ENCODE data around the gene HFE.

Gene HFE

GRCh38 chr6:26123947-26124780 lies 36.9 kb downstream of the HFE start (continued):
- TF ChIP-seq CTCF (tag by site-specific recombination; IDR thresholded peaks at IDR 0.05) (peak; percentile 59; the same call in 1 of the 2 replicates), ZNF394 (tag by site-specific recombination; IDR thresholded peaks at IDR 0.05; ENCODE audit: borderline replicate concordance) (peak; percentile 93), ZNF704 (tag by site-specific recombination; IDR thresholded peaks at IDR 0.05) (no peak), ZNF600 (tag by site-specific recombination; IDR thresholded peaks at IDR 0.05) (peak; percentile 71), ZSCAN5A (tag by site-specific recombination; IDR thresholded peaks at IDR 0.05) (no peak), WT1 (tag by site-specific recombination; IDR thresholded peaks at IDR 0.05) (peak; percentile 12; the same call in 1 of the 2 replicates), HOXD13 (CRISPR knock-in tag; IDR thresholded peaks at IDR 0.05; ENCODE audit: borderline replicate concordance) (peak; percentile 47; the same call in 1 of the 2 replicates), ZNF473 (tag by site-specific recombination; IDR thresholded peaks at IDR 0.05) (no peak), SP3 (tag by site-specific recombination; IDR thresholded peaks at IDR 0.05) (peak; percentile 50), ZNF558 (tag by site-specific recombination; IDR thresholded peaks at IDR 0.05) (no peak), ZNF280C (tag by site-specific recombination; IDR thresholded peaks at IDR 0.05) (no peak), PATZ1 (tag by site-specific recombination; IDR thresholded peaks at IDR 0.05) (no peak), GLI4 (tag by site-specific recombination; IDR thresholded peaks at IDR 0.05) (no peak), ZNF2 (tag by site-specific recombination; IDR thresholded peaks at IDR 0.05) (peak; percentile 23; the same call in 1 of the 2 replicates), SP7 (tag by site-specific recombination; IDR thresholded peaks at IDR 0.05) (peak; percentile 55), MEIS1 (CRISPR knock-in tag; IDR thresholded peaks at IDR 0.05; ENCODE audit: borderline replicate concordance) (no peak), ATF2 (tag by site-specific recombination; IDR thresholded peaks at IDR 0.05; ENCODE audit: low read depth) (no peak), ZSCAN23 (tag by site-specific recombination; IDR thresholded peaks at IDR 0.05) (peak; percentile 75; the same call in 1 of the 2 replicates), ZFP69B (tag by site-specific recombination; IDR thresholded peaks at IDR 0.05) (peak; percentile 71; the same call in 1 of the 2 replicates), ZNF24 (tag by site-specific recombination; IDR thresholded peaks at IDR 0.05) (peak; percentile 19; the same call in 1 of the 2 replicates), HOXC10 (CRISPR knock-in tag; IDR thresholded peaks at IDR 0.05) (no peak), ZNF157 (tag by site-specific recombination; IDR thresholded peaks at IDR 0.05) (no peak), ZNF521 (tag by site-specific recombination; IDR thresholded peaks at IDR 0.05) (no peak), ZNF335 (tag by site-specific recombination; conservative IDR thresholded peaks at IDR 0.05) (peak; percentile 79), ZSCAN16 (tag by site-specific recombination; IDR thresholded peaks at IDR 0.05) (0 out of 2 replicates have a peak, but pooled peaks have one; percentile 31), ZNF501 (tag by site-specific recombination; IDR thresholded peaks at IDR 0.05) (peak; percentile 81), BCL11A (tag by site-specific recombination; IDR thresholded peaks at IDR 0.05; ENCODE audit: low read depth) (0 out of 2 replicates have a peak, but pooled peaks have one; percentile 35)
- TF ChIP-seq, protein P1, sequence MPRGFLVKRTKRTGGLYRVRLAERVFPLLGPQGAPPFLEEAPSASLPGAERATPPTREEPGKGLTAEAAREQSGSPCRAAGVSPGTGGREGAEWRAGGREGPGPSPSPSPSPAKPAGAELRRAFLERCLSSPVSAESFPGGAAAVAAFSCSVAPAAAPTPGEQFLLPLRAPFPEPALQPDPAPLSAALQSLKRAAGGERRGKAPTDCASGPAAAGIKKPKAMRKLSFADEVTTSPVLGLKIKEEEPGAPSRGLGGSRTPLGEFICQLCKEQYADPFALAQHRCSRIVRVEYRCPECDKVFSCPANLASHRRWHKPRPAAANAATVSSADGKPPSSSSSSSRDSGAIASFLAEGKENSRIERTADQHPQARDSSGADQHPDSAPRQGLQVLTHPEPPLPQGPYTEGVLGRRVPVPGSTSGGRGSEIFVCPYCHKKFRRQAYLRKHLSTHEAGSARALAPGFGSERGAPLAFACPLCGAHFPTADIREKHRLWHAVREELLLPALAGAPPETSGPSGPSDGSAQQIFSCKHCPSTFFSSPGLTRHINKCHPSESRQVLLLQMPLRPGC (tag by site-specific recombination; IDR thresholded peaks at IDR 0.05): 0 out of 2 replicates have a peak, but pooled peaks have one; percentile 32
